Activated naive CD4-positive, alpha-beta T cell treated with anti-CD3 and anti-CD28 coated beads, Interleukin-2, amount 50 U/mL, for 16 hours (primary cell): ENCODE measurements around the gene NPM3.

ENCODE experiments used
- DNase-seq: peaks from one replicate; pipeline ENCODE4 v3.0.0-alpha.2; 2020

NPM3 gene

GRCh38 chr10:101782811-101783735 lies at the start of gene NPM3:
Gene NPM3, minus strand, starts transcription at chr10:101783446. Its CDS starts 56 bp downstream, at chr10:101783390.
- DNase-seq = peak; percentile 91

- DNase-seq = no peak
These were observed 49.1 kb upstream of the NPM3 start for GRCh38 chr10:101832325-101832771.

DNA sequence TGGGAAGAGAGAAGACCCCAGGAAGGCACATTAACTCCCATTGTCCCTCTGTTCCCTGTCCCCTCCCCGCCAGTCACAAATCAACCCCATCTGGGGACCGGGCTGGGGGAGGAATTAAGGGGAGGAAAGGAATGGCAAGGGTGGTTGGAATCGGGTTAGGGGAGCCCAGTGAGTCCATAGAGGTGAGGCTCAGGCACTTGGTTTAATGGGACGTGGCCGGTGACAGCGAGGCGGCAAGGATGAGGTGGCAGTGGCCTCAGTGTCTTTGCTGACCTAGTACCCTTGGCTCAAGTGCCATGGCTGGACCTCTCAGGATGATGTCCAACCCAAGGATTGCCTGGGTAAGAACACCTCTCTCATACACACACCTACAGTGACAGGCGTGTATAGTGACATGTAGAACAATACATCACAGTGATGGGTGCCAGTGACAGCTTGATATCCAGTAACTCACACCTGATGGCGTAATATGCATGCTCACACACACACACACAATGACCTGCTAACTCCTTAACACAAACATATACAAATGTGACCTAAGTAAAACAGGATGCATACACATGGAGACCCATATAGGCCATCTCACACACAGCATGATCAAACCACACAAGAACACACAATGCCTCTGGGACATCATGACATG lies 48.0 kb upstream of the NPM3 start:
- DNase-seq = no peak

DNA sequence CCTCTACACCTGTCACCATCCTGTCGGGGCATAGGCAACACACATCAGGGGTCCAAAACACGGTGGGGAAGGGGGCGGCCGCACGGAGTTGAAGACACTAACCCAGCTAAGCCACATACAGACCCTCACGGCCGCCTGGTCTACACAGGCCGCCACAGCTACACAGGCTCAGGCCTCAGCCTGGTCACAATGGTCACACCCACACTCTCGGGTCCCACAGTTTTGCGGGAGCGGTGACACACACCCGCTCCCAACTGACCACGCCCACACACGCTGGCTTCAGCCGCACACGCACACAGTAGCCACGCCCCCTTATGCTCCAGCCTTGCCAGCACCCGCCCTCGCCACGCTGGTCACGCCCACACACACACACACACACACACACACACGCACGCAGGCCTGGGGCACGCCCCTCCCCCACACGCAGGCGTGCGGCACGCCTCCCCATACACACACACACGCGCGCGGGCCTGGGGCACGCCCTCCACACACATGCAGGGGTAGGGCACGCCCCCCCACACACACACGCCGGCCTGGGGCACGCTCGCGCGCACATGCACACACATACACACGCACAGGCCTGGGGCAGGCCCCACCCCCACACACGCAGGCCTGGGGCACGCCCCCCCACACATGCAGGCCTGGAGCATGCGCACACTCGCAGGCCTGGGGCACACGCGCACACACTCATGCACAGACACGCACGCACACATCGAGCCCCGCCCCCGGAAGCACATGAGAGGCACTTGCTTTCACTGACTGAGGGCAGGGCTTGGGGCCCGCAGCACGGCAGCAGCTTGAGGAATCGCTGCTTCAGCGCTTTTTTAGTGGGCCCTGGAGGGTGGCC lies 47.3 kb upstream of the NPM3 start:
- peak; percentile 95 for DNase-seq

DNA sequence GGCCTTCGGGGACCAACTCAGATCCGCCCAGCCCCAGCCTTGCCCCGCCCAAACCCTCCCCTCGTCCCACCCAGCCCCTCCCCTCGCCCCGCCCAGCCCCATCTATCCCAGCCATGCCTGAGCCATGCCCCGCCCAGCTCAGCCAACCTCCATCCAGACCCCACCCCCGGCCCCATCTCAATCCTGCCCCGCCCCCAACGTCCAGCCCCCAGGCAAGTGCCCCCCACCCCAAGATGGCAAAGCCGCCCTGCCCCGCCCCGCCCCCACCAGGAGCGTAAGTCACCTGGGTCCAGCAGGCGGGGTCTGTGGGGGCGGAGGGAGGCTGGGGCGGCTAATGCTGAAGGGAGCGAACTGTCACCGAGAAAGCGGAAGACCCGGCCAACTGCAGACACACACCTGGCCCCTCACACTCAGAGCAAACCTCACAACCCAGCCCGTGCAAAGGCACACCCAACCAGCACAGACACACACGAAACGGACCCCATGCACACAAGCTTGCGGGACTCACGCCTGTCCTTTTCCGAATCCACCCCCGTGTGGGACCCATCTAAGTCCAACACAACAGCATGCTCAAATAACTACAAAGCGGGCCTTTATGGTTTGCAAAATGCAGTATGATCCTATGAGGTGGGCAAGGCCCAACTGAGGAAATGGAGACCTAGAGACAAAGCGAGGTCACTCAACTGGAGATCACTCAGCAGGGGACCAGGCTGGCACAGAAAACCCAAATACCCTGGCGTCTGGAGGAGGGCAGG lies 46.5 kb upstream of the NPM3 start:
- DNase-seq = peak; percentile 69

- DNase-seq = no peak
These were observed 45.7 kb upstream of the NPM3 start for GRCh38 chr10:101828766-101829551.

- no peak for DNase-seq
These were observed 44.8 kb upstream of the NPM3 start for GRCh38 chr10:101827919-101828600.

DNA sequence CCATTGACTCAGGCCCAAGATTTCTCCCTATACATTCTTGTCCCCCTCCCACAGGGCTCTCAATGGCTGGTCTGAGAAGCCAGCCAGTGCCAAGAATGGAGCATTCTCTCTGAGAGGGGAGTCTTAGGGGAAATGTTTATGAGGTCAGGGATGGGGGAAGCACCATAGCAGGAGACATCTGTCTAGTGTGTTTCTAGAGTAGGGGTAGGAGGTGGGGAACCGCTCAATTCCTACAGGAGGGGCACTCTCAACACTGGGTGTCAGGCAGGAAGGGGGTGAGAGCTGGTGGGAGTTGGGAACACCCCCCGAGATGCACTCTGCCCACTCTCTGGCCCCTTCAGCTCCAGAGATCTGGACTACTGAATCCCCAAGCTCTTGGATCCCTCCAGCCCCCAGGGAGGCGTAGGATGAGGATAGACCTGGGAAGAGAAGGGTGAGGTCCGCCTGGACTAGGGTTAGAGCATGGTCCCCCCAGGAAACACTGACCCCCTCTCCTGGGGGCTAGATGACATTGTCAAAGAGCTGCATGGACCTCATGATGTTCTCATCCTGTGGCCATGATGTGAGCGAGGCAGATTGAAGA lies 43.7 kb upstream of the NPM3 start:
- no peak for DNase-seq

GRCh38 chr10:101824736-101825135 lies 41.5 kb upstream of the NPM3 start:
- DNase-seq = no peak

DNA sequence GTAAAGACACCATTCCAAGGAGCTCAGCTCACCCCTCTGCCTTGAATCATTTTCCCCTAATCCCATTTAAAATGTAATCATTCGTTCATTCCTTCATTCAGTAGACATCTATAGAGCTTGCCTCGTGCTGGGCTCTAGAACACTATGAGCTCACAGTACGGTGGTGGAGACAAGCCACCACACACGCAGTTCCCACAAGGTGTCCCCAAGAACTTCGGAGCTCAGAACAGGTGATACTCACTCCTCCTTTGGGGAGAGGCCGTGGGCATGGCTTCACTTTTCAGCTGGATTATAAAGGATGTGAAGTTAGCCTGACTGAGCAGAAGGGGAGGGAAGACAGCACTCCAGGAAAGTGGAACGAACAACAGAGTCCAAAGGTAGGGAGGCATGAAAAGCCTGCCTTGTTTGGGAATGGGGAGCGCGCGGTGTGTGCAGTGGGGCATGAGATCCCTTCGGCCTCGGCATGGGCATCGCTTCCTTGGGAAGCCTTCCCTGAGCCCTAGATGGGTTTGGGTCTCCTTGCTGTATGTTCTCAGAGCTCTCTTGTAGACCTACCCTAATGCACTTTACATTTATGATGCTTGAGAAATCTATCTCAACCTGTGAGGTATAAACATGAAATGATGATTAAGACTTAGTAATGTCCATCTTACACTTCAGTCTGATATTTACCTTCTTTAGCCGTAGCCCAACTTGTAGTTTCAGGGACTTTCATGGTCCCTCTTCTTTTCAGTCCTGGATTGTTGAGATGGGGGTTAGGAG lies 35.8 kb upstream of the NPM3 start:
- DNase-seq = no peak

GRCh38 chr10:101818119-101818871 lies 35.0 kb upstream of the NPM3 start, which contains the start of gene OGA:
Gene OGA, minus strand, starts transcription at chr10:101818444. Its CDS starts 422 bp downstream, at chr10:101818022.
- peak; percentile 98 for DNase-seq

DNA sequence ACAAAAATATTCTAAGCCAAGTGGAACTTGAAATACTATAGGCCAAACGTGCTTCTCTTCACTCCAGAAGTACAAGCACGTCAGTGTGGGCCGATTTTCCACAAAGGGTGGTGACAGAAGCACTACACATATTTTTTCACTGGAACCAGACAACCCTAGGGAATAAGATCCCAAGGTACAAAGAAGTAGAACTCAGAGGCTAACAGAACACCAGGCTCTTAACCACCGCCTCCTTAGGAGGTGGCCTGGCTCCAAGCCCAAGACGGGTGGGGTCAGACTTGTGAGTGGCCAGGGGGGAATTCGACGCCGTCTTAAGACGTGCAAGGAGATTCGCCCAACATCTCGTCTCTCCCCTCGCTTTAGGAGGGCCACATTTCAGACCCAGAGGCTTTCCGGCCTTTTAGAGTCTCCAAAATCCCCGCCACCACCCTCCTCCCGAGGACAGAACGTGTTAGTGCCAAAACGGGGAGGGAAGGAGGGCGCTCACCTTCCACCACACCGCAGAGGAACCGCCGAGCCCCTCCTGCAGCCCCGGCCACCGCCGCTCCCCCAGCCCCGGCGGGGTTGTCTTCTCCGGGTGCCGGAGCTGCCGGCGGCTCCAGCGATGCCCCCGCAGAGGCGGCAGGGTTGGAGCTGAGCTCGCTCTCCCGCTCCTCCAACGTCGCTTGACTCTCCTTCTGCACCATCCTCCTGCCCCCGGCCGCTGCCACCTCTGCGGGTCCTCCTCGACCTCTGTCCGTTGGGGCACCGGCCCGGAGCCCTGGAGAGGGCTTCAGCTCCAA lies 34.3 kb upstream of the NPM3 start:
- peak; percentile 32 for DNase-seq

DNA sequence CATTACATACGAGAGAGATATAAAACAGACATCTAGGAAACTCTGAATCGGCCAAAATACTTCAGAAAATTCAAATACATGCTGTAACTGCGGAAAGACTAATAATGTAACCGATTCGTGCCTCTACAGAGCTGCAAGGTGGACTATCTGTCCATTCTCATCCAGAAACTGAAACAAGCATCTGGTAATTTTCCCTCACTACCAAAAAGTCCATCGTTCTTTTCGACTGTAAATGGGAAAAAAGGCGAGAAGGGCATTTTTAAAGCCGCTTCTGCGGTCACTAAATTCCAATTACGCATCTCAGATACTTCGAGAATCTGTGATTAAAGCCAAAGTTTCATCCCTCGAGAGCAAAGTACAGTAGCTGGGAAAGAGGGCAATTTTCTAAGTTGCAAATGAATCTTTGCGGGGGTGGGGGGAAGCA lies 33.7 kb upstream of the NPM3 start:
- no peak for DNase-seq

DNA sequence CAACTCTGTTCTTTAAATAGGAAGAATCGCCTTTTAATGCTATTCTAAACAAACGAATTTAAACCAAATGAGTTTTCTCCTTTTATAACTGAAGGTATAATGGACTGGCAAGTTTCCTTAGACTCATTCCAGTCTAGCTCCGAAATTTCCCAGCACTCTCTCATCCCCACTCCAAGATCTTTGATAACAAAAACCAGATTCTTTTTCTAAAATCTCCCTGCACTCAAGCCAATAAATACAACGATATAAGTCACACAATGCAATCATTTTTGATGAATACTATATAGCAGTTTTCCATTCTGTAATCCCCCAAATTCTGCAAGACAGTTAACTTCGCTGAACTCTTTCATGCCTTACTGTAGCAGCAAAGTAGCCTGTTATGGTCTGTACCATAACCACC lies 33.1 kb upstream of the NPM3 start:
- DNase-seq = no peak

DNA sequence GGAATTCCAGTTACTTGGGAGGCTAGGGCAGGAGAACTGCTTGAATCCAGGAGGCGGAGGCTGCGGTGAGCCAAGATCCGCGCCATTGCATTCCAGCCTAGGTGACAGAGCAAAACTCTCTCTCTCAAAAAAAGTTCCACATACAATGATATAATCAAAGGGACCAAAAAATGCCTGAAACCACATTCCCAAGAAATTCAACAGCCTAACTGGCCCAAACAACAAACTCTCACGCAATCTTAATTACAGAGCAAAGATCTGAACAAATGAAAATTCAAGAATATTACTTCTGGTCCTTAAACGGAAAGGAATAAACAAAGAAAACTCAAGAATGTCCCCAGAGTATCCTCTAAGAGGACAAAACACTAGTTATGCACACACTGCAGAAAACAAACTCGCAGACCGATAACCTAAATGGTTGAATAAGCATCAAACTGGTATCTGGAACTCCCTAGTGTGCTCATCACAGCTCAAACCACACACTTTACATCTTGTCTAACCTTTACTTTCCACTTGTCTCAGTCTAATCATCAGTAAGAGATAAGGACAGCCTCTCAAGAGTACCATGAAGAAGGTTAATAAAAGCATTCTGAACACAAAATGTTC lies 31.3 kb upstream of the NPM3 start:
- no peak for DNase-seq

DNA sequence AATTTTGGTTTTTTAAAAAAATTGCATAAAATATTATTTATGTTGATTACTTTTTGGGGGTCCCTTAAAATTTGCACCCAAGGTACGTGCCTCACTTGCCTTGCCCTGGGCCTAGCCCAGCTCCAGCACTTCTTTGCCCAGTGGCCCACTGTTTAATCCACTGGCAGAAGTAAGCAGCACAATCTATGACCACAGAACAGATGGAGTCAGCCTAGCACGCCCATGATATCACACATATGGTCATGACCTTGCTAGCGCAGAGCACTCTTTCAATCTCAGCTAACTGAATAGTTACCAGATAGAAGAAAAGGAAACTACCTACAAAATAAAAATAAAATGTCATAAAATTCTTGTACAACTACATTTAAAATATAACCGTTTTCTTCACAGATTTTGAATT lies 29.4 kb upstream of the NPM3 start:
- no peak for DNase-seq

GRCh38 chr10:101807158-101807557 lies 23.9 kb upstream of the NPM3 start:
- DNase-seq = no peak

- DNase-seq = no peak
These were observed 20.3 kb upstream of the NPM3 start for GRCh38 chr10:101803511-101803910.
